Choroid plexus epithelial cell (primary cell): ENCODE results near the gene VWA5B1.

Experiments
- DNase-seq: peaks from one replicate; pipeline ENCODE4 v3.0.0-alpha.2; 2010; ENCODE audit warnings: low read depth
- H3K4me3 ChIP-seq: 2 replicates; pipeline ENCODE4 v1.5.1; 2011; ENCODE audit warnings: low read depth, mild to moderate bottlenecking, control low read depth, low read length, moderate library complexity
- CTCF ChIP-seq: conservative IDR thresholded peaks from 2 replicates; pipeline ENCODE4 v1.5.1; 2011; ENCODE audit warnings: low read depth, mild to moderate bottlenecking, control low read depth, inconsistent platforms, low read length, moderate library complexity

VWA5B1 gene

GRCh38 chr1:20259646-20260045, 31.0 kb upstream of the VWA5B1 start:
- no peak for DNase-seq
- no peak overlapping the region for H3K4me3 ChIP-seq
- TF ChIP-seq CTCF = no peak

- DNase-seq = no peak
- no peak for TF ChIP-seq CTCF
- H3K4me3 ChIP-seq = no peak overlapping the region
Measured at GRCh38 chr1:20261095-20261494, 29.6 kb upstream of the VWA5B1 start.

- no peak for TF ChIP-seq CTCF
- no peak for DNase-seq
- H3K4me3 ChIP-seq = no peak overlapping the region
Measured at GRCh38 chr1:20262810-20263534, 27.7 kb upstream of the VWA5B1 start.

GRCh38 chr1:20265250-20265649, 25.4 kb upstream of the VWA5B1 start:
- no peak for TF ChIP-seq CTCF
- H3K4me3 ChIP-seq = no peak overlapping the region
- peak; percentile 16 for DNase-seq

- H3K4me3 ChIP-seq = no peak overlapping the region
- no peak for TF ChIP-seq CTCF
- peak; percentile 18 for DNase-seq
Measured at GRCh38 chr1:20266141-20266540, 24.5 kb upstream of the VWA5B1 start.

GRCh38 chr1:20266642-20267041, 24.0 kb upstream of the VWA5B1 start:
- H3K4me3 ChIP-seq = no peak overlapping the region
- no peak for DNase-seq
- TF ChIP-seq CTCF = no peak
